K562 (cell line): ENCODE data around the gene CDKL4. TPM values are rescaled to one million over a fixed set of nuclear protein-coding genes. Genes with fewer than 3 reads are reported as not detected.

Experiments
- ATAC-seq: fragments of 200-7000 bp; cut with Tn5 transposase; 3 replicates; pipeline ENCODE4 v1.9.1; 2020; ENCODE audit warnings: moderate library complexity
- BruUV-seq: library from RNA; stranded (reverse); fragments of 400-500 nt; replicated peaks from 2 replicates; lab custom pipeline; 2021; lab: Mats Ljungman, UMichigan
- CTCF ChIA-PET: fragments of 300-600 bp; formaldehyde crosslinking; extraction: SDS; loops from one replicate; lab custom pipeline; 2021; ENCODE audit warnings: low intra/inter-chr PET ratio; lab: Yijun Ruan, JAX
- POLR2A ChIA-PET: fragments of 300-600, 350-650 bp; sonication (Branson Sonifier 250); formaldehyde crosslinking; extraction: SDS; loops from one replicate; lab custom pipeline; 2021; ENCODE audit warnings: antibody characterized with exemption, inconsistent platforms; lab: Yijun Ruan, JAX
- DNase-seq, 4 experiments: peaks; one replicate each; pipeline versions ENCODE4 v3.0.0 to v3.0.0-alpha.2; 2011 to 2018; ENCODE audit warnings: low spot score in 3 of 4, mixed read lengths in 3 of 4; ENCODE audit errors: extremely low read depth in 1 of 4
- FAIRE-seq: peaks from 2 replicates; lab custom pipeline; 2011; peaks lifted over from hg19 to GRCh38; lab: Jason Lieb, UNC
- H2AFZ ChIP-seq: 2 replicates; pipeline ENCODE4 v1.6.0; 2011; ENCODE audit warnings: low read depth, low read length, control low read depth, inconsistent platforms
- H3K27ac ChIP-seq: fragments of 200-600 bp; 3 replicates; pipeline ENCODE4 v1.8.0; 2011; ENCODE audit warnings: low read depth, mild to moderate bottlenecking, control low read depth, inconsistent platforms, low read length, moderate library complexity, mixed read lengths; ENCODE audit errors: extremely low read depth
- H3K27me3 ChIP-seq, 2 experiments: fragments of 300-600 bp in 1 of 2; 2 replicates in 1 of 2; 3 replicates in 1 of 2; pipeline versions ENCODE4 v1.6.0 to v1.8.0; 2011; ENCODE audit warnings: inconsistent platforms in 2 of 2, low read length in 2 of 2, mild to moderate bottlenecking in 1 of 2, mixed read lengths in 1 of 2, moderate library complexity in 1 of 2; ENCODE audit not compliant: control insufficient read depth in 2 of 2, insufficient read depth in 2 of 2
- H3K36me3 ChIP-seq: fragments of 300-600 bp; 3 replicates; pipeline ENCODE4 v1.8.0; 2011; ENCODE audit warnings: mild to moderate bottlenecking, low read length, inconsistent platforms; ENCODE audit not compliant: control insufficient read depth, insufficient read depth
- H3K4me1 ChIP-seq, 2 experiments: fragments of 200-600 bp in 1 of 2; replicated peaks in 1 of 2; 2 replicates in 1 of 2; 3 replicates in 1 of 2; pipeline versions ENCODE4 v1.5.1 to v1.8.0; 2011; ENCODE audit warnings: inconsistent platforms in 2 of 2, low read length in 2 of 2, mild to moderate bottlenecking in 1 of 2, mixed read lengths in 1 of 2, moderate library complexity in 1 of 2; ENCODE audit not compliant: control insufficient read depth in 2 of 2, insufficient read depth in 2 of 2
- H3K4me2 ChIP-seq: 2 replicates; pipeline ENCODE4 v1.6.1; 2011; ENCODE audit warnings: low read length, control low read depth, inconsistent platforms, mixed read lengths; ENCODE audit not compliant: insufficient read depth
- H3K4me3 ChIP-seq: fragments of 200-600 bp; sonication (generic), shearing (Covaris generic); 2 replicates; pipeline ENCODE4 v1.5.1; 2016; ENCODE audit warnings: control low read depth, inconsistent platforms
- H3K79me2 ChIP-seq: fragments of 200-600 bp; 3 replicates; pipeline ENCODE4 v1.8.0; 2011; ENCODE audit warnings: low read length, inconsistent platforms; ENCODE audit not compliant: control insufficient read depth, insufficient read depth
- H3K9ac ChIP-seq, 2 experiments: 2 replicates each; pipeline versions ENCODE4 v1.6.0 to v1.6.1; 2011; ENCODE audit warnings: low read depth in 2 of 2, low read length in 2 of 2, control low read depth in 1 of 2, inconsistent platforms in 1 of 2, mild to moderate bottlenecking in 1 of 2, mixed read lengths in 1 of 2; ENCODE audit not compliant: insufficient read depth in 1 of 2
- H3K9me1 ChIP-seq: one replicate; pipeline ENCODE4 v1.6.0; 2011; ENCODE audit warnings: inconsistent platforms, mild to moderate bottlenecking, low read length, moderate library complexity; ENCODE audit not compliant: control insufficient read depth, insufficient read depth
- H3K9me3 ChIP-seq: replicated peaks from 2 replicates; pipeline ENCODE4 v1.5.1; 2011; ENCODE audit warnings: low read depth, low read length, inconsistent platforms; ENCODE audit not compliant: control insufficient read depth, insufficient read depth
- H4K20me1 ChIP-seq: replicated peaks from 2 replicates; pipeline ENCODE4 v1.6.1; 2011; ENCODE audit warnings: low read length, inconsistent platforms, mixed read lengths; ENCODE audit not compliant: control insufficient read depth, insufficient read depth
- ARHGAP35 ChIP-seq: fragments of 450-650 bp; IDR thresholded peaks from 2 replicates; pipeline ENCODE4 v1.6.1; 2018; ENCODE audit not compliant: partially characterized antibody
- CBFB ChIP-seq: sonication (generic); formaldehyde crosslinking; IDR thresholded peaks from 2 replicates; pipeline ENCODE4 v1.4.0; 2020; ENCODE audit warnings: mild to moderate bottlenecking, missing genetic modification reagents
- DNMT1 ChIP-seq: fragments of 450-650 bp; IDR thresholded peaks from 2 replicates; pipeline ENCODE4 v1.6.1; 2016; ENCODE audit warnings: antibody characterized with exemption, mild to moderate bottlenecking
- ETS2 ChIP-seq: IDR thresholded peaks from 2 replicates; pipeline ENCODE4 v1.6.1; 2016; ENCODE audit warnings: borderline replicate concordance, missing genetic modification characterization, mild to moderate bottlenecking, moderate library complexity, missing compliant biosample characterization; ENCODE audit not compliant: poor library complexity, severe bottlenecking
- RBM22 ChIP-seq: fragments of 200-400 bp; formaldehyde crosslinking; IDR thresholded peaks from 2 replicates; pipeline ENCODE4 v1.6.1; 2018; ENCODE audit warnings: low read length, low read depth; ENCODE audit not compliant: poor library complexity, severe bottlenecking
- THRB ChIP-seq: fragments of 450-650 bp; formaldehyde crosslinking; conservative IDR thresholded peaks from 2 replicates; pipeline ENCODE4 v1.4.0; 2022; ENCODE audit warnings: mild to moderate bottlenecking, missing genetic modification characterization
- ZSCAN32 ChIP-seq: fragments of 450-650 bp; formaldehyde crosslinking; IDR thresholded peaks from 2 replicates; pipeline ENCODE4 v1.4.0; 2020; ENCODE audit warnings: mild to moderate bottlenecking, moderate library complexity
- WGBS: fragments of 100-300 bp; shearing (Covaris generic); methylation state at CpG from one replicate; pipeline ENCODE4 v1.1.6; 2016; ENCODE audit warnings: low coverage, mixed read lengths; ENCODE audit not compliant: insufficient coverage; ENCODE audit errors: missing lambda C conversion rate; 5-methylcytosine and 5-hydroxymethylcytosine counted together
- in situ Hi-C: fragments of 300-500 bp; cut with MboI; formaldehyde crosslinking; loops from 4 replicates; pipeline ENCODE4 v1.15.0; 2018; ENCODE audit warnings: inconsistent platforms, mixed read lengths
- intact Hi-C: fragments of 100-400 bp; cut with micrococcal nuclease; formaldehyde crosslinking; loops from 2 replicates; pipeline ENCODE4 v1.14.2; 2022
- polyA plus RNA-seq, 8 experiments: library from polyadenylated mRNA; depleted of rRNA in 4 of 8; stranded (reverse) in 5 of 8; unstranded in 3 of 8; fragments of >200 nt; fragmentation: Nextera tagmentation in 2 of 8; fragmentation: Illumina TruSeq in 1 of 8; extraction: Ambion mirVana in 2 of 8; extraction: Trizol in 1 of 8; gene quantifications; 2 replicates each; pipeline versions ENCODE4 v1.2.1 to v1.2.3, GENCODE V29; 2011 to 2014; ENCODE audit warnings: inconsistent platforms in 1 of 8, missing spikeins in 1 of 8
- total RNA-seq, 7 experiments: library from RNA; depleted of rRNA in 6 of 7; stranded (reverse); fragments of >200 nt in 6 of 7; fragmentation: Illumina TruSeq in 2 of 7; extraction: Trizol in 2 of 7; gene quantifications; 2 replicates each; pipeline versions ENCODE4 v1.2.1 to v1.2.3, GENCODE V29; 2011 to 2021; ENCODE audit warnings: low replicate concordance in 1 of 7

Gene CDKL4
- total and polyA plus RNA-seq, 9 of the 15 experiments (the other 6 are each of a cell fraction or from before 2014, with no cell fraction given): not detected

DNA sequence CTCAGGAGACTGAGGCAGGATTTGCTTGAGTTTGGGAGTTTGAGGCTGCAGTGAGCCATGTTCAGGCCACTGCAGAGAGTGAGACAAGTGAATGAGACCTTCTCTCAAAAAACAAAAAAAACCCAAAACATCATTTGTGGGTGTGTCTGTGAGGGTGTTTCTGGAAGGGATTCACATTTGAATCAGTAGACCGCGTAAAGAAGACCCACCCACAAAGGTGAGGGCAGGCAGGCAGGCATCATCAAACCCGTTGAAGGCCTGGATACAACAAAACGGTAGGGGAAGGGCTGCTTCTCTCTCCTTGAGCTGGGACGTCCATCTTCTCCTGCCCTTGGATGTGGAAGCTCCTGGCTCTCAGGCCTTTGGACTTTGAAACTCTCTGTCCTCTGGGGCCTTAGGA, 25.4 kb downstream of the CDKL4 start:
- FAIRE-seq (no peak), DNase-seq (no peak), ATAC-seq (no peak)
- intact Hi-C loops (no loop called here), in situ Hi-C loops (no loop called here)
- Histone ChIP-seq H3K9me1 (no peaks in the 10 kb centered on the region), H3K4me3 (no peak overlapping the region), H3K9me3 (no peaks in the 10 kb centered on the region), H3K4me1 (peaks cover 0 to 18% of the 10 kb centered on the region in 2 experiments; a peak in 4 of 5 replicates), H3K27me3 (no peaks in the 10 kb centered on the region), H3K36me3 (no peaks in the 10 kb centered on the region), H3K9ac (no peak overlapping the region), H2AFZ (peak overlapping the region; percentile 26; the same call in 1 of the 2 replicates), H3K79me2 (no peaks in the 10 kb centered on the region), H3K27ac (no peak overlapping the region), H3K4me2 (no peak overlapping the region), H4K20me1 (no peaks in the 10 kb centered on the region)
- CTCF ChIA-PET: no interaction called here
- POLR2A ChIA-PET: no interaction called here
- TF ChIP-seq CBFB (CRISPR knock-in tag): no peak
- no peak for TF ChIP-seq RBM22
- TF ChIP-seq DNMT1: no peak
- TF ChIP-seq ZSCAN32: no peak
- TF ChIP-seq ETS2 (tag): no peak
- TF ChIP-seq ARHGAP35: no peak
- TF ChIP-seq THRB: no peak
- BruUV-seq: no TSS peak
- 65% methylated on average over 5 of the region's 5 CpGs for WGBS
